A549 treated with dexamethasone at 1 μM for 4 hours (cell line): ENCODE data around the gene IL11. TPM values are rescaled to one million over a fixed set of nuclear protein-coding genes. Genes with fewer than 3 reads are reported as not detected.

Experiments used
- total RNA-seq: library from RNA; stranded (reverse); fragments of 200-300 nt; extraction: Qiagen RNA extraction; gene quantifications from 5 replicates; pipeline ENCODE4 v1.2.3, GENCODE V29; 2022

IL11 gene
- 8.4 to 11.3 TPM (median 8.6 TPM) in 5 replicates for total RNA-seq

GRCh38 chr19:55370305-55370988 lies at the start of gene IL11:
IL11 (minus strand) TSS chr19:55370463; CDS start chr19:55370310, 153 bp downstream.

GRCh38 chr19:55407550-55407799 lies 37.2 kb upstream of the IL11 start, which contains the start of gene UBE2S:
UBE2S (minus strand) TSS chr19:55407788; CDS start chr19:55407589, 199 bp downstream.

GRCh38 chr19:55385724-55386492 lies 15.6 kb upstream of the IL11 start, which contains the start of gene RPL28:
RPL28 (plus strand) TSS chr19:55385932; CDS start chr19:55386358, 426 bp downstream.

GRCh38 chr19:55384131-55384919 lies 14.1 kb upstream of the IL11 start, which contains the start of gene TMEM238:
TMEM238 (minus strand) TSS chr19:55384292; CDS start chr19:55384259, 33 bp downstream.

GRCh38 chr19:55376241-55376933 lies 6.1 kb upstream of the IL11 start, which contains the start of gene TMEM190:
TMEM190 (plus strand) TSS chr19:55376826; CDS start chr19:55376854, 28 bp downstream.

GRCh38 chr19:55362990-55363716 lies 7.1 kb downstream of the IL11 start, which contains the start of gene GARIN5B:
GARIN5B (minus strand) TSS chr19:55363260; CDS start chr19:55363066, 194 bp downstream.

GRCh38 chr19:55354698-55355212 lies 15.5 kb downstream of the IL11 start, which contains the start of gene COX6B2:
COX6B2 (minus strand) TSS chr19:55354719; CDS start chr19:55354521, 198 bp downstream.

GRCh38 chr19:55339105-55339888 lies 31.0 kb downstream of the IL11 start, which contains the start of gene KMT5C:
KMT5C (plus strand) TSS chr19:55339876; CDS start chr19:55341937, 2,061 bp downstream.

GRCh38 chr19:55325172-55325571 lies 45.1 kb downstream of the IL11 start, which contains the start of gene TMEM150B:
TMEM150B (minus strand) TSS chr19:55325341; CDS start chr19:55321036, 4,305 bp downstream.

Other genes with a start within 250 kb of the IL11 start
- 124 to 145 TPM (median 127 TPM) in 5 replicates for gene TNNT1, start 221.3 kb downstream of the IL11 start, total RNA-seq
- 6.4 to 9.5 TPM (median 8.1 TPM) in 5 replicates for gene TNNI3, start 212.7 kb downstream of the IL11 start, total RNA-seq
- 3.2 to 7.0 TPM (median 5.7 TPM) in 5 replicates for gene DNAAF3, start 203.8 kb downstream of the IL11 start, total RNA-seq
- 1.4 to 3.7 TPM (median 2.6 TPM) in 5 replicates for gene SYT5, start 190.2 kb downstream of the IL11 start, total RNA-seq
- 3.1 to 4.5 TPM (median 3.9 TPM) in 5 replicates for gene PTPRH, start 161.0 kb downstream of the IL11 start, total RNA-seq
- 2.5 to 4.7 TPM (median 3.8 TPM) in 5 replicates for gene TMEM86B, start 141.7 kb downstream of the IL11 start, total RNA-seq
- gene PPP6R1, start 111.4 kb downstream of the IL11 start, total RNA-seq, result 75.8 to 120 TPM (median 119 TPM) in 5 replicates
- 119 to 129 TPM (median 124 TPM) in 5 replicates for gene HSPBP1, start 90.4 kb downstream of the IL11 start, total RNA-seq
- gene BRSK1, start 86.5 kb downstream of the IL11 start, total RNA-seq, result 2.1 to 4.9 TPM (median 3.1 TPM) in 5 replicates
- gene TMEM150B, start 45.1 kb downstream of the IL11 start, total RNA-seq, result not detected in 5 replicates
- 3.2 to 5.5 TPM (median 4.9 TPM) in 5 replicates for gene KMT5C, start 30.6 kb downstream of the IL11 start, total RNA-seq
- gene COX6B2, start 15.7 kb downstream of the IL11 start, total RNA-seq, result 0.75 to 1.2 TPM (median 0.91 TPM) in 5 replicates
- gene GARIN5B, start 7.2 kb downstream of the IL11 start, total RNA-seq, result 0.08 to 0.22 TPM (median 0.15 TPM) in 5 replicates
- 0.86 to 1.9 TPM (median 1.1 TPM) in 5 replicates for gene TMEM190, start 6.4 kb upstream of the IL11 start, total RNA-seq
- gene TMEM238, start 13.8 kb upstream of the IL11 start, total RNA-seq, result 2.4 to 7.0 TPM (median 4.2 TPM) in 5 replicates
- gene RPL28, start 15.5 kb upstream of the IL11 start, total RNA-seq, result 2,624 to 3,119 TPM (median 2,807 TPM) in 5 replicates
- gene UBE2S, start 37.3 kb upstream of the IL11 start, total RNA-seq, result 251 to 469 TPM (median 409 TPM) in 5 replicates
- gene SHISA7, start 72.8 kb upstream of the IL11 start, total RNA-seq, result 0.02 TPM in 2 of 5 replicates, not detected in the others
- gene ISOC2, start 91.2 kb upstream of the IL11 start, total RNA-seq, result 48.5 to 57.4 TPM (median 51.3 TPM) in 5 replicates
- gene C19orf85, start 94.3 kb upstream of the IL11 start, total RNA-seq, result 0.10 TPM in 1 of 5 replicates, not detected in the others
- 4.2 to 7.9 TPM (median 7.2 TPM) in 5 replicates for gene ZNF628, start 106.2 kb upstream of the IL11 start, total RNA-seq
- gene NAT14, start 114.7 kb upstream of the IL11 start, total RNA-seq, result 39.2 to 42.7 TPM (median 40.7 TPM) in 5 replicates
- gene SSC5D, start 118.0 kb upstream of the IL11 start, total RNA-seq, result 0.28 to 0.84 TPM (median 0.58 TPM) in 5 replicates
- gene SBK2, start 166.7 kb upstream of the IL11 start, total RNA-seq, result 1.3 to 2.6 TPM (median 1.8 TPM) in 5 replicates
- gene SBK3, start 175.1 kb upstream of the IL11 start, total RNA-seq, result 1.3 to 2.6 TPM (median 2.1 TPM) in 5 replicates
- gene ZNF579, start 210.4 kb upstream of the IL11 start, total RNA-seq, result 21.6 to 43.3 TPM (median 36.5 TPM) in 5 replicates
- gene FIZ1, start 229.1 kb upstream of the IL11 start, total RNA-seq, result 17.4 to 26.1 TPM (median 24.0 TPM) in 5 replicates
- gene ZNF524, start 229.8 kb upstream of the IL11 start, total RNA-seq, result 12.1 to 17.2 TPM (median 16.1 TPM) in 5 replicates
- 6.8 to 13.4 TPM (median 11.9 TPM) in 5 replicates for gene ZNF865, start 235.2 kb upstream of the IL11 start, total RNA-seq